RWPE1 (cell line): Measurements from ENCODE around the gene RTN1.
A peak's percentile ranks its signal among the peaks of the same experiment; 100 is the strongest.

Source experiments
- CTCF ChIA-PET: fragments of 350-600 bp; sonication (Branson Sonifier 250); formaldehyde crosslinking; extraction: SDS; loops from one replicate; lab custom pipeline; 2021; lab: Yijun Ruan, JAX
- POLR2A ChIA-PET: fragments of 400-600 bp; formaldehyde crosslinking; extraction: SDS; loops from one replicate; lab custom pipeline; 2020; ENCODE audit warnings: antibody characterized with exemption; ENCODE audit not compliant: low non-redundant PET; lab: Yijun Ruan, JAX
- DNase-seq: peaks from one replicate; pipeline ENCODE4 v3.0.0; 2012; ENCODE audit warnings: low spot score
- H3K27ac ChIP-seq: fragments of 450-650 bp; 2 replicates; pipeline ENCODE4 v1.5.1; 2017
- TF ChIP-seq, protein P1 (sequence below): fragments of 450-650 bp; conservative IDR thresholded peaks from 2 replicates; pipeline ENCODE4 v1.5.1; 2017; ENCODE audit warnings: low read depth, mild to moderate bottlenecking

The RTN1 gene

DNA sequence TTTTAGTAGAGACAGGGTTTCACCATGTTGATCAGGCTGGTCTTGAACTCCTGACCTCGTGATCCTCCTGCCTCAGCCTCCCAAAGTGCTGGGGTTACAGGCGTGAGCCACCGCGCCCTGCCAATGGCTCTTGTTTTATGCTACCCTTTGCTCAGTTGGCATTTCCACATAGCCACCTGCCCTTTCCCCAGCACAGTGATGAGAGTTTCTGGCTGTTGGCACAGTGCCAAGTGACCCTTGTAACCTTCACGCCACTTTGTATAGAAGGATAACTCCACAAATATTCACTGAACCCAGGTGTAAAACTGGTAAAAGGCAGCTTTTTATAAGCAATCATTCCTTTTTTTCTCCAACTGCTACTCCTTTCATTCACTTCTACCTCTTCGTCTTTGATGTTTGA lies 275.5 kb downstream of the RTN1 start:
- DNase-seq: no peak
- ChIA-PET CTCF (no interaction called here), POLR2A (no interaction called here)
- TF ChIP-seq, protein P1, sequence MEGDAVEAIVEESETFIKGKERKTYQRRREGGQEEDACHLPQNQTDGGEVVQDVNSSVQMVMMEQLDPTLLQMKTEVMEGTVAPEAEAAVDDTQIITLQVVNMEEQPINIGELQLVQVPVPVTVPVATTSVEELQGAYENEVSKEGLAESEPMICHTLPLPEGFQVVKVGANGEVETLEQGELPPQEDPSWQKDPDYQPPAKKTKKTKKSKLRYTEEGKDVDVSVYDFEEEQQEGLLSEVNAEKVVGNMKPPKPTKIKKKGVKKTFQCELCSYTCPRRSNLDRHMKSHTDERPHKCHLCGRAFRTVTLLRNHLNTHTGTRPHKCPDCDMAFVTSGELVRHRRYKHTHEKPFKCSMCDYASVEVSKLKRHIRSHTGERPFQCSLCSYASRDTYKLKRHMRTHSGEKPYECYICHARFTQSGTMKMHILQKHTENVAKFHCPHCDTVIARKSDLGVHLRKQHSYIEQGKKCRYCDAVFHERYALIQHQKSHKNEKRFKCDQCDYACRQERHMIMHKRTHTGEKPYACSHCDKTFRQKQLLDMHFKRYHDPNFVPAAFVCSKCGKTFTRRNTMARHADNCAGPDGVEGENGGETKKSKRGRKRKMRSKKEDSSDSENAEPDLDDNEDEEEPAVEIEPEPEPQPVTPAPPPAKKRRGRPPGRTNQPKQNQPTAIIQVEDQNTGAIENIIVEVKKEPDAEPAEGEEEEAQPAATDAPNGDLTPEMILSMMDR: no peak
- no peak overlapping the region for H3K27ac ChIP-seq

DNA sequence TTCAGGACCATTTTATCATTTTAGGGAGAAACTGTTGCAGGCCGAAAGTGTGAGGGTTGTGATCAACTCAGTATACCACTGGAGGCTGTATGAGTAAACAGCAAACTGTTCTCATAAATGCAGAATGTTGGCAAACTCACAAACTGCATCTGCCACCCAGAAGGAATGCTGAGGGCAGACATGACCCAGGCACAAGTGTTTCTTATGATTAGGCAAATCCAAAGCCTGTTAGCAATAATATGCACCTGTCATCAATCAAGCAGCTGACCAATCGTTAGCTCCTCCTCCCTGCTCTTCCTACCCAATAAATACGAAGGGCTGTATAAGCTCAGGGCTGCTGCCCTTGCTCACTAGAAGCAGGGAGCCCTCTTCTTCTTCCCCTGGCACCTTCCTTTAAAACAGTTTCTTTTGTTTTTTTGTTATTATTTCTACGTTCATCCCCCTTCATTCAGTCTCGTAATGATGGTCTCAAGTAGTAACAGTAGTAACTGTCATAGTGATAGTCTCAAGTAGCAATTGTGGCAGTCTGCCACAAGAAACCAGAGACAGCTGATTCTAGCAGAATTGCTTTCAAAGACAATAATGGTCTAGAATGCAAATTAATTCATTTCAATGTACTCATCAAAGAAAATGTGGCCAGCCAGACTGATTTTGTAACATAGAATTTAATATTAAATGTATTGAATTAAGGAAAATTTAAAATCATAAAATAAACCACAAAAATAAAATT lies 278.8 kb downstream of the RTN1 start:
- POLR2A ChIA-PET: no interaction called here
- H3K27ac ChIP-seq: no peak overlapping the region
- TF ChIP-seq, protein P1: no peak
- DNase-seq: no peak
- CTCF ChIA-PET: interaction anchor here (0.6 to 0.9 kb wide), 2 partner anchors 15 to 356 kb away, joined by 3 read pairs; no protein-coding TSS in a partner anchor

DNA sequence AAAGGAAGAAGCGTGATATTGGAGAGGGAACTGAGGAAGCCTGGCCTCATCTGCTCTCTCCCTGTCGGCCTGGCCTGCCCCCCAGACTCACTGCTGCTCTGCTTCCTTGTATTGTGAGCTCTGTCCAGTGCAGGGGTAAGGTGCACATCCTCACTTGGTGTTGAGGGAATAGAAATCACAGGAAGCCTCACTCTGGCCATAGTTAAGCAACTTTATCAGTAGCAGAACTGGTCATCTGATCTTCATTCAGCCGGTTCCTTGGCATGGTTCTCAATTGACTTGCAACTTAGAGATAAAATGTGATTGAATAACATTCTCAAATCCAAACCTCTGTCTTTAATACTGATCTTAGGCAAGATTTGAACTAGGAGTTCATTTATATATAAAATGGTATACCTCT lies 282.5 kb downstream of the RTN1 start:
- ChIA-PET POLR2A (no interaction called here), CTCF (no interaction called here)
- H3K27ac ChIP-seq: no peak overlapping the region
- no peak for DNase-seq
- TF ChIP-seq, protein P1: no peak

DNA sequence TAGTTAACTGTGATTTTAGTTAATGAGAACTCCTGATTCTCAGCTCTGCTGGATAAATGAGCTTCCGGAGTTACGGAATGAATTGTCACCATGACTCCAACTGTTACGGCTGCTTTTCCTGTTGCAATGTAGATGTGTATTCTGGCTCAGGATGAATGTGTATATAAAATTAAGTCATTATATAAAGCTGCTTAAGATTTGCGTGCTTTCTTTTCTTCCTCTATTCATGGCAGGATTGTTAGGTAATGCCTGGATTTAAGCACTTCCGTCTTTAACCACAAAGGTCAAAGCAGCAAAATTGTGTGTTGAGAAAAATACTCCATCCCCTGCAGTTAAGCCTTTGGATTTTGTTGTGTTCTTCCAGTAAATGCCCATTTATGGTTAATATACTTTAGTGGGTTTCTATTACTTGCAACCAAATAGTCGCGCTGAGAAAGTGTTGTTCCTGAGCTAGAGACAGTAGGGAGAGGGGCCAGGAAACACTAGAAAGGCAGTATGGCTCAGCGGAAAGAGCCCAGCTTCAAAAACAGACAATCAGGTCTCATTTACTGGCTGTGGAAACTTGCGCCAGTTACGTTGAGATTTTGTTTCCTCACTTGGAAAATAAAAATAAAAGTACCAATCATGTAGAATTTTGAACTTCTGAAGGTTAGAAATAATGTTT lies 284.6 kb downstream of the RTN1 start:
- ChIA-PET CTCF (interaction anchor here (1.1 kb wide), 1 partner anchor 9 kb away, joined by 6 read pairs; the partner anchor contains the start of gene CCDC175), POLR2A (no interaction called here)
- DNase-seq: peak; percentile 7
- TF ChIP-seq, protein P1: no peak
- no peak overlapping the region for H3K27ac ChIP-seq

DNA sequence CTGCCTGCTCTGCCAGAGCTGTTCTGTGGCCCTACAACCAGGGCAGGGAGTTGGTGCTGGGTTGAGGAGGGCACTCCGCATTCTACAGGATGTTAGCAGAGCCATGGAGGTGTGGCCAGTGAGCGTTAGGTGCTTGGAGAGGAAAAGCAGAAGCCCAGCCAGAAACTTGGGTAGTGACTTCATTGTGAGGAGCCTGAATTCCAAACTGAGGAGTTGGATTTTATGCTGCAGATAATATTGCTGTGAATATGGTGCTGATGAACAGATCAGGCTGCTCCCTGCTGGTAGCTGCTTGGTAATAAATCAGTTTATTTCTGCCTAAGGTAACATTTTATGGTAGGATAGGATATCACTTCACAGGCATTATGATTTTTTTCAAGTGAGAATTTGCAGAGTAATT lies 286.8 kb downstream of the RTN1 start:
- no peak overlapping the region for H3K27ac ChIP-seq
- TF ChIP-seq, protein P1: no peak
- peak; percentile 3 for DNase-seq
- ChIA-PET POLR2A (no interaction called here), CTCF (interaction anchor here (0.6 to 1.0 kb wide), 3 partner anchors 76 to 1042 kb away, joined by 3 read pairs; no protein-coding TSS in a partner anchor)

DNA sequence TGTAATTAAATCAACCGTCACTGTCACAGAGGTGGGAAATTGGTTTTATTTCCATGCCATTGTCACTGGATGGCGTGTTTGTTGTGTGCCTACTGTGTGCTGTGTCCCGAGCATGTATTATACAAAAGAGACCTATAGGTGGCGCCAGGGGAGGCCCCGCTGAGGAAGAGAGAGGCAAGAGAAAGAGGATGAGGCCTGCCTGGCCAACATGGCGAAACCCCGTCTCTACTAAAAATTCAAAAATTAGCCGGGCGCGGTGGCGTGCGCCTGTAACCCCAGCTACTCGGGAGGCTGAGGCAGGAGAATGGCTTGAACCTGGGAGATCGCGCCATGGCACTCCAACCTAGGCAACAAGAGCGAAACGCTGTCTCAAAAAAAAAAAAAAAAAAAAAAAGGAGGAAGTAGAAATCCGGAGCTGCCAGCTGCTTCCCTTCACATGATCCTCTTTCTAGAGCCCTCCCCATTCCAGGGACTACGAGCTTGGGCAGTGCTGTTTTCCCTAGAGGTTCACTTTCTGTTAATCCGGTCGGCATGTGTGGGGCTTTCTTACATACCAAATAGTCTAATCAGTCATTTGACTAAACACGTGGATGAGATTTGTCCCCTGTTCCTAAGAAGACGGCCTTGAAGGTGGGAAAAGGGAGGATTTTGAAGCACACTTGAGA lies 287.6 kb downstream of the RTN1 start:
- CTCF ChIA-PET: no interaction called here
- no peak overlapping the region for H3K27ac ChIP-seq
- no peak for DNase-seq
- POLR2A ChIA-PET: no interaction called here
- TF ChIP-seq, protein P1: no peak
